Epithelial cell of esophagus (primary cell): ENCODE results near the gene C9orf50.
A peak's percentile ranks its signal among the peaks of the same experiment; 100 is the strongest.

Source experiments
- DNase-seq: peaks from one replicate; pipeline ENCODE4 v3.0.0; 2010; ENCODE audit warnings: low read depth
- H3K4me3 ChIP-seq: 2 replicates; pipeline ENCODE4 v1.5.1; 2011; ENCODE audit warnings: mild to moderate bottlenecking, low read length, control low read depth
- TF ChIP-seq, protein P1 (sequence below): IDR thresholded peaks from 2 replicates; pipeline ENCODE4 v1.5.1; 2011; ENCODE audit warnings: low read depth, mild to moderate bottlenecking, low read length, control low read depth, inconsistent platforms; ENCODE audit not compliant: insufficient read depth; ENCODE audit errors: missing control alignments

The C9orf50 gene

GRCh38 chr9:129635099-129636065 is 14.5 kb upstream of the C9orf50 start:
- DNase-seq = no peak
- H3K4me3 ChIP-seq = no peak overlapping the region
- TF ChIP-seq, protein P1, sequence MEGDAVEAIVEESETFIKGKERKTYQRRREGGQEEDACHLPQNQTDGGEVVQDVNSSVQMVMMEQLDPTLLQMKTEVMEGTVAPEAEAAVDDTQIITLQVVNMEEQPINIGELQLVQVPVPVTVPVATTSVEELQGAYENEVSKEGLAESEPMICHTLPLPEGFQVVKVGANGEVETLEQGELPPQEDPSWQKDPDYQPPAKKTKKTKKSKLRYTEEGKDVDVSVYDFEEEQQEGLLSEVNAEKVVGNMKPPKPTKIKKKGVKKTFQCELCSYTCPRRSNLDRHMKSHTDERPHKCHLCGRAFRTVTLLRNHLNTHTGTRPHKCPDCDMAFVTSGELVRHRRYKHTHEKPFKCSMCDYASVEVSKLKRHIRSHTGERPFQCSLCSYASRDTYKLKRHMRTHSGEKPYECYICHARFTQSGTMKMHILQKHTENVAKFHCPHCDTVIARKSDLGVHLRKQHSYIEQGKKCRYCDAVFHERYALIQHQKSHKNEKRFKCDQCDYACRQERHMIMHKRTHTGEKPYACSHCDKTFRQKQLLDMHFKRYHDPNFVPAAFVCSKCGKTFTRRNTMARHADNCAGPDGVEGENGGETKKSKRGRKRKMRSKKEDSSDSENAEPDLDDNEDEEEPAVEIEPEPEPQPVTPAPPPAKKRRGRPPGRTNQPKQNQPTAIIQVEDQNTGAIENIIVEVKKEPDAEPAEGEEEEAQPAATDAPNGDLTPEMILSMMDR = no peak

DNA sequence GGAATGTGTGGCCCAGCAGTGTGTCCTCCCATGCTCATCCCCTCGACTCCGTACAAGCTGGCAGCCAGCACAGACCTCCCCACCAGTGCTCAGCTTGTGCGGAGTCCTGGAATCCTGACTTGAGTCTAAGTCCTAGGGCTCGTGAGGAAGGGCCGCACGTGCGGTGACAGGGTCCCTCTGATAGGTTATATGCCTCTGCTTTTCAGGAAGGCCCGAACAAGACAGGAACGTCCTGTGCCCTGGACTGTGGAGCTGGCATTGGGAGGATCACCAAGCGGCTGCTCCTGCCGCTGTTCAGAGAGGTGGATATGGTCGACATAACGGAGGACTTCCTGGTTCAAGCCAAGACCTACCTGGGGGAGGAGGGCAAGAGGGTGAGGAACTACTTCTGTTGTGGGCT is 12.9 kb upstream of the C9orf50 start:
- TF ChIP-seq, protein P1 = no peak
- H3K4me3 ChIP-seq = no peak overlapping the region
- no peak for DNase-seq

- H3K4me3 ChIP-seq = no peak overlapping the region
- DNase-seq = no peak
- TF ChIP-seq, protein P1 = no peak
Measured at GRCh38 chr9:129633207-129633606, 12.3 kb upstream of the C9orf50 start.

- no peak for DNase-seq
- TF ChIP-seq, protein P1 = no peak
- H3K4me3 ChIP-seq = no peak overlapping the region
Measured at GRCh38 chr9:129632460-129632859, 11.6 kb upstream of the C9orf50 start.

- TF ChIP-seq, protein P1 = no peak
- no peak for DNase-seq
- no peak overlapping the region for H3K4me3 ChIP-seq
Measured at GRCh38 chr9:129631674-129632129, 10.8 kb upstream of the C9orf50 start.

DNA sequence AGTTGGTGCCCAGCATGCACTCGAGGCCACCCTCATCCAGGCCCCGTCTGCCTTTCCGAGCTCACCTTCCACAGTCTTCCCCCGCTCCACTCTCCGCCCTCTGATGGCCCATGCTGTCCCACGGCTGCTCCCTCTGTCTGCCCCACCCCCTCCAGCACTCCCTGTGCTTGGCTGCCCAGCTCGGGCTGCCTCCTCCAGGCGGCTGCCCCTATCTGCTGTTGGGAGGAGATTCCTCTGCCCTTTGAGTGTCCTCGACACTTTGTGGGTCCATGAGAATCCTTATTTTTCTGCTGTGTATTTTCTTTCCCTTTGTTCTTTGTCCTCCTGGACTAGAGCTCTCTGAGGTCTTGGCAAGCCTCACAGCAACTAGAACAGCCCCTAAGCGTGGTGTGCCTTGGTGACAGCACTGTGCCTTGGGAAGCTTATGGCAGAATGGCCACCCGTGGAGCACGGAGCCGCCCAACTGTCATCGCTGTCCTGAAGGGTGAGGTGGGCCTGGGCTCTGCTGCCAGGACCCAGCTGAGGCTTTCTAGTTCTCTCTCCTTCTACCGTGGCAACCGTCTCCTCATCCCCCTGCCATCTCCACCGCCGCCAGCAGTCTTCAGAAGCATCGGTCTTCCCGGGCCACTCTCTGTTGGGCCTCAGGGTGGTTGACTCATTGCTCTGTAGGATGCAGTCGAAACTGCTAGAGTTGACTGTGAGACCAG is 10.2 kb upstream of the C9orf50 start:
- peak; percentile 74 for DNase-seq
- TF ChIP-seq, protein P1 = no peak
- no peak overlapping the region for H3K4me3 ChIP-seq
